COR-L47 (cell line): ENCODE measurements around the gene TTYH2.

Experiments used
- DNase-seq: peaks from one replicate; lab custom pipeline; 2025; lab: John Stamatoyannopoulos, UW

TTYH2 gene

GRCh38 chr17:74215342-74215727, 2.0 kb downstream of the TTYH2 start:
- no peak for DNase-seq

- DNase-seq, result no peak
Observed at GRCh38 chr17:74216505-74216904, 3.1 kb downstream of the TTYH2 start.

GRCh38 chr17:74217037-74217730, 3.8 kb downstream of the TTYH2 start:
- peak; percentile 64 for DNase-seq

GRCh38 chr17:74217888-74218287, 4.5 kb downstream of the TTYH2 start:
- peak; percentile 66 for DNase-seq

GRCh38 chr17:74218436-74218835, 5.1 kb downstream of the TTYH2 start:
- DNase-seq, result no peak

GRCh38 chr17:74219576-74220133, 6.3 kb downstream of the TTYH2 start:
- DNase-seq, result no peak

- DNase-seq, result no peak
Observed at GRCh38 chr17:74220219-74220618, 6.8 kb downstream of the TTYH2 start.

- DNase-seq, result no peak
Observed at GRCh38 chr17:74220946-74221818, 7.8 kb downstream of the TTYH2 start.

GRCh38 chr17:74222399-74222798, 9.0 kb downstream of the TTYH2 start:
- no peak for DNase-seq

- no peak for DNase-seq
Observed at GRCh38 chr17:74223901-74224300, 10.5 kb downstream of the TTYH2 start.

- no peak for DNase-seq
Observed at GRCh38 chr17:74224959-74225725, 11.8 kb downstream of the TTYH2 start.

- no peak for DNase-seq
Observed at GRCh38 chr17:74226252-74226651, 12.9 kb downstream of the TTYH2 start.

- DNase-seq, result no peak
Observed at GRCh38 chr17:74227271-74228080, 14.1 kb downstream of the TTYH2 start.

- DNase-seq, result no peak
Observed at GRCh38 chr17:74228306-74228978, 15.1 kb downstream of the TTYH2 start.

- no peak for DNase-seq
Observed at GRCh38 chr17:74230896-74231295, 17.5 kb downstream of the TTYH2 start.

- no peak for DNase-seq
Observed at GRCh38 chr17:74231928-74232907, 18.8 kb downstream of the TTYH2 start.

- DNase-seq, result no peak
Observed at GRCh38 chr17:74233937-74234336, 20.6 kb downstream of the TTYH2 start.

GRCh38 chr17:74234486-74234885, 21.1 kb downstream of the TTYH2 start:
- no peak for DNase-seq

- no peak for DNase-seq
Observed at GRCh38 chr17:74235040-74235581, 21.7 kb downstream of the TTYH2 start.
